Measurements from ENCODE around the gene TIMM44.
A peak's percentile ranks its signal among the peaks of the same experiment; 100 is the strongest.
"Not testable (repeated sequence)": the region's sequence is repeated elsewhere in the genome, so short reads cannot be mapped to it uniquely, and the experiment has no call there.

The TIMM44 gene

GRCh38 chr19:7962644-7963268, 19.3 kb upstream of the TIMM44 start:
- no peak overlapping the region for H3K9ac ChIP-seq (ENCODE audit: low read length)
- no peaks in the 10 kb centered on the region for H3K4me1 ChIP-seq (ENCODE audit: control insufficient read depth, insufficient read depth, low read length)
- no peak overlapping the region for H3K4me3 ChIP-seq (ENCODE audit: low read length)
- DNase-seq (ENCODE audit: low read depth) = no peak
- no peaks in the 10 kb centered on the region for H3K9me3 ChIP-seq (ENCODE audit: control insufficient read depth, low read length)
- no peaks in the 10 kb centered on the region for H3K27me3 ChIP-seq (replicated peaks; ENCODE audit: control insufficient read depth, insufficient read depth, low read length)
- H3K36me3 ChIP-seq (ENCODE audit: control insufficient read depth, insufficient read depth, low read length, severe bottlenecking) = peaks cover 70% of the 10 kb centered on the region

DNA sequence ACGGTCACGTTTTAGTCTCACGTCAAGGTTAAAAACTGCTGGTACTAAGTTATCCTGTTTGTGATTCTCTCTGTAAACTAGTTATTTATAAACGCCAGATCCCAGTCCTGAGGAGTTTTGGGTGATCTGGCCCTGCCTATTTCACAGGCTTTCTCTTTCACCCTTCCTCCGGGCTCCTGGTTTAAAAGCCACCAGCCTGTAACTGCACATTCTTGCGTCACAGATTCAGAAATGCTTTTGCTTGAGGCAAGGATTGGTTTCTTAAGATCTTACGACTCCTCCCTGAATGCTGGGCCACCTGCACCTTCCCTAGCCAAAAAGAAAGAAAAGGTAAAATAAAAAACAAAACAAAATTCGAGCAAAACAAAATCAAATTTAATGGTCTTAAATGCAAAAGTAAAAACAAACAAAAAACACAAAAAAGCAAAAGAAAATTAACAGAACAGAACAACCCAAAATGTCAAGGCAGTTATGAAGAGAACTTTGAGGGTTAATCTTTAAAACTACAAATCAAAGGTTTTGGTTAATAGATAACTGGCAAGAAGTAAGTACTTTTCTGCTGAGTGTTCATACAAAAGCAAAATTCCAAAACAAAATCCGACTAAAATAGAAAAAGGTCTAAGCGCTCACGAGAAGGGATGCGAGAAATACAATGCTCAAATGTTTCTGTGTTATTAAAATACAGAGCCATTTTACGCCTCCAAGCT, 18.6 kb upstream of the TIMM44 start:
- H3K4me1 ChIP-seq (ENCODE audit: control insufficient read depth, insufficient read depth, low read length) = no peaks in the 10 kb centered on the region
- no peak overlapping the region for H3K9ac ChIP-seq (ENCODE audit: low read length)
- H3K9me3 ChIP-seq (ENCODE audit: control insufficient read depth, low read length) = no peaks in the 10 kb centered on the region
- H3K27me3 ChIP-seq (replicated peaks; ENCODE audit: control insufficient read depth, insufficient read depth, low read length) = no peaks in the 10 kb centered on the region
- no peak overlapping the region for H3K4me3 ChIP-seq (ENCODE audit: low read length)
- peaks cover 64% of the 10 kb centered on the region for H3K36me3 ChIP-seq (ENCODE audit: control insufficient read depth, insufficient read depth, low read length, severe bottlenecking)
- no peak for DNase-seq (ENCODE audit: low read depth)

DNA sequence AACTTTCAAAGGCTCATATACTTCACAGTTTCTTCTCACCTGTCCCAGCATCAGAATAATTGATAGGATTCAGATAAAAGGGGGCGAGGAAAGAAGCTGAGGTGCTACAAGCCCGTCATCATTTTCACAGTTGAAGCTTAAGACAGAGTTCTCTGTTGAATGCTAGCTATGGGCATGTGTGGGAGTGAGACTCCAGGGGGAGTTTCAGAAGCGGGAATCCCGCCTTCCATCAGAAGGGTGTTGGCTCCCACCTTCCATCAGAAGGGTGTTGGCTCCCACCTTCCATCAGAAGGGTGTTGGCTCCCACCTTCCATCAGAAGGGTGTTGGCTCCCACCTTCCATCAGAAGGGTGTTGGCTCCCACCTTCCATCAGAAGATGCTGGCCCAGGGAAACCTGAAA, 17.6 kb upstream of the TIMM44 start:
- not testable (repeated sequence) for DNase-seq (ENCODE audit: low read depth); H3K4me1 ChIP-seq (ENCODE audit: control insufficient read depth, insufficient read depth, low read length); H3K4me3 ChIP-seq (ENCODE audit: low read length); H3K27me3 ChIP-seq (replicated peaks; ENCODE audit: control insufficient read depth, insufficient read depth, low read length); H3K9ac ChIP-seq (ENCODE audit: low read length); H3K9me3 ChIP-seq (ENCODE audit: control insufficient read depth, low read length)
- peaks cover 56% of the 10 kb centered on the region for H3K36me3 ChIP-seq (ENCODE audit: control insufficient read depth, insufficient read depth, low read length, severe bottlenecking)

DNA sequence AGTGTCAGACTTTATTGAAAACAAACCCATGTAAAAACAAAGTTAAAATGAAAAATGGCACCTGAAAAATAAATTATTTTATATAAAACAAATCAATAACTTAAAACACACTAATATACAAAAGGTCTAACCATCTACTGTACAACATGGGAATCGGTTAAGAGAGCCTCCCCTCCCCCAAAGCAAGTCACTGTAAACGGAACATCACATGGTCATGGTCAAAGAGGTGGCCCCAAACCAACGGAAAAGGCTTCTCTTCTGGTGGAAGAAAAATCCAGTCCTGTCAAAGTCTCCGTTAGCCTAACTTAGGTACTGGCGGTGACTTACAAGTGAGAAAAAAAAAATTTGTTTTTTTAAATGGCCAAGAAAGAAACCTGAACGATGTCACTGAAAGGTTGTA, 15.7 kb upstream of the TIMM44 start:
- Histone ChIP-seq H3K27me3 (replicated peaks; ENCODE audit: control insufficient read depth, insufficient read depth, low read length) (no peaks in the 10 kb centered on the region), H3K36me3 (ENCODE audit: control insufficient read depth, insufficient read depth, low read length, severe bottlenecking) (peaks cover 40% of the 10 kb centered on the region)
- DNase-seq (ENCODE audit: low read depth) = no peak

GRCh38 chr19:7955696-7956095, 12.2 kb upstream of the TIMM44 start:
- DNase-seq (ENCODE audit: low read depth) = no peak
- no peaks in the 10 kb centered on the region for H3K27me3 ChIP-seq (replicated peaks; ENCODE audit: control insufficient read depth, insufficient read depth, low read length)
- H3K9ac ChIP-seq (ENCODE audit: low read length) = no peak overlapping the region
- no peak overlapping the region for H3K4me3 ChIP-seq (ENCODE audit: low read length)
- H3K4me1 ChIP-seq (ENCODE audit: control insufficient read depth, insufficient read depth, low read length) = peaks cover 3% of the 10 kb centered on the region
- peaks cover 9% of the 10 kb centered on the region for H3K36me3 ChIP-seq (ENCODE audit: control insufficient read depth, insufficient read depth, low read length, severe bottlenecking)
- no peaks in the 10 kb centered on the region for H3K9me3 ChIP-seq (ENCODE audit: control insufficient read depth, low read length)

More for the DNA sequence above, 15.7 kb upstream of the TIMM44 start:
- Histone ChIP-seq H3K4me3 (ENCODE audit: low read length) (no peak overlapping the region), H3K9me3 (ENCODE audit: control insufficient read depth, low read length) (no peaks in the 10 kb centered on the region), H3K9ac (ENCODE audit: low read length) (no peak overlapping the region), H3K4me1 (ENCODE audit: control insufficient read depth, insufficient read depth, low read length) (no peaks in the 10 kb centered on the region)

DNA sequence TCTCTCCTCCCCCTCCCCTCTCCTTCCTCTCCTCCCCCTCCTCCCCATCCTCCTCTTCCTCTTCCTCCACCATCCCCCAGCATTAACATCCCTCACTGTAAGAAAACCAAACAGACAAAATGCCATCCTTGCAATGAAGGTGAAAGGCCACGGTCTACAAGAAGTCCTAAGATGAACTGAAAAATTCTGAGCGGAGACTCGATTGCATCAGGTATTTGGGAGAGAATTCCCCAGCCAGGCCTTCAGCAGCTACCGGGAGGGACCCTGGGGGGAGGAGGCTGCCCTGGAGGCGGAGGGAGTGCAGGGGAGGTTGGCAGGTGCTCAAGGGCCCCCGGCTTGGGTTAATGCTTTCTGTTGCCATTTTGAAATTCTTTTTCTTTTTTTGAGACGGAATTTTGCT, 10.1 kb upstream of the TIMM44 start:
- Histone ChIP-seq H3K4me3 (ENCODE audit: low read length) (no peak overlapping the region), H3K4me1 (ENCODE audit: control insufficient read depth, insufficient read depth, low read length) (peaks cover 3% of the 10 kb centered on the region), H3K9me3 (ENCODE audit: control insufficient read depth, low read length) (no peaks in the 10 kb centered on the region), H3K27me3 (replicated peaks; ENCODE audit: control insufficient read depth, insufficient read depth, low read length) (no peaks in the 10 kb centered on the region), H3K36me3 (ENCODE audit: control insufficient read depth, insufficient read depth, low read length, severe bottlenecking) (peaks cover 5% of the 10 kb centered on the region), H3K9ac (ENCODE audit: low read length) (no peak overlapping the region)
- DNase-seq (ENCODE audit: low read depth) = no peak

DNA sequence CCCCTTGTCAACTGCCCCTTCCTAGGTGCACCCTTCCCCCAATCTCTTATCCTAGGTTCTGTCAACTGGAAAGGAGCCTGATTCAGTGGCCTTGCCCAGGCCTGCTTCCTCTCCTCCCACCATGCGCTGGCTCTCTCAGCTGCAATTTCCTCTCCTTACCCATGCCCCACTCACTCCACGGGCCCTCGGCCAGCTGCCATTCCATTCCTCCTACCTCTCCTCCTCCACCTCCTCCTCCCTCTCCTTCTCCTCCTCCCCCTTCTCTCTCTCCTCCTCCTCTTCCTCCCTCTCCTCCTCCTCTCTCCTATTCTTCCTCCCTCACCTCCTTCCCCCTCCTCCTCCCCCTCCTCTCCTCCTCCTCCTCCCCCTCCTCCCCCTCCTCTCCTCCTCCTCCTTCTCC, 9.6 kb upstream of the TIMM44 start:
- no peak overlapping the region for H3K9ac ChIP-seq (ENCODE audit: low read length)
- no peak overlapping the region for H3K4me3 ChIP-seq (ENCODE audit: low read length)
- peak; percentile 17 for DNase-seq (ENCODE audit: low read depth)
- H3K4me1 ChIP-seq (ENCODE audit: control insufficient read depth, insufficient read depth, low read length) = peaks cover 3% of the 10 kb centered on the region
- H3K27me3 ChIP-seq (replicated peaks; ENCODE audit: control insufficient read depth, insufficient read depth, low read length) = no peaks in the 10 kb centered on the region
- H3K36me3 ChIP-seq (ENCODE audit: control insufficient read depth, insufficient read depth, low read length, severe bottlenecking) = peaks cover 5% of the 10 kb centered on the region
- no peaks in the 10 kb centered on the region for H3K9me3 ChIP-seq (ENCODE audit: control insufficient read depth, low read length)

DNA sequence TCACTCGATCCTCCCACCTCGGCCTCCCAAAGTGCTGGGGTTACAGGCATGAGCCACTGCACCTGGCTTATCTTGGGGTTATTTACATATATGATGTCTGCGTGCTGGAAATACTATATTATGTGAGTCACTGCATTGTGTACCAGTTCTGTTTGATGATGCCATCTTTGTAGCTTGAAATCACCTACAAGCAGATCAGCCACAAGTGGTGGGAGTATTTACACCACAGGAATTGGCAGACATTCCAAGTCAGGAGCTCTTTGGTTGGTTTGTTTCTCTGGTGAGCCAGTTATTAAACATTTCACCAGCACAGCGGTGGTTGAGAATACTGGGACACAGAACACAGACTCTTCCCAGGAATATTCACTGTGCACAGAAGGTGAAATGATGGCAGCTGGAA, 4.5 kb upstream of the TIMM44 start:
- Histone ChIP-seq H3K4me3 (ENCODE audit: low read length) (no peak overlapping the region), H3K9me3 (ENCODE audit: control insufficient read depth, low read length) (no peaks in the 10 kb centered on the region), H3K27me3 (replicated peaks; ENCODE audit: control insufficient read depth, insufficient read depth, low read length) (no peaks in the 10 kb centered on the region), H3K36me3 (ENCODE audit: control insufficient read depth, insufficient read depth, low read length, severe bottlenecking) (no peaks in the 10 kb centered on the region), H3K4me1 (ENCODE audit: control insufficient read depth, insufficient read depth, low read length) (peaks cover 2% of the 10 kb centered on the region), H3K9ac (ENCODE audit: low read length) (no peak overlapping the region)
- DNase-seq (ENCODE audit: low read depth) = no peak

GRCh38 chr19:7944177-7944761, 803 bp upstream of the TIMM44 start:
- Histone ChIP-seq H3K4me3 (ENCODE audit: low read length) (peak overlapping the region; percentile 90), H3K27me3 (replicated peaks; ENCODE audit: control insufficient read depth, insufficient read depth, low read length) (no peaks in the 10 kb centered on the region), H3K4me1 (ENCODE audit: control insufficient read depth, insufficient read depth, low read length) (peaks cover 5% of the 10 kb centered on the region), H3K9ac (ENCODE audit: low read length) (peak overlapping the region; percentile 75), H3K9me3 (ENCODE audit: control insufficient read depth, low read length) (no peaks in the 10 kb centered on the region), H3K36me3 (ENCODE audit: control insufficient read depth, insufficient read depth, low read length, severe bottlenecking) (peaks cover 16% of the 10 kb centered on the region)
- peak; percentile 98 for DNase-seq (ENCODE audit: low read depth)

DNA sequence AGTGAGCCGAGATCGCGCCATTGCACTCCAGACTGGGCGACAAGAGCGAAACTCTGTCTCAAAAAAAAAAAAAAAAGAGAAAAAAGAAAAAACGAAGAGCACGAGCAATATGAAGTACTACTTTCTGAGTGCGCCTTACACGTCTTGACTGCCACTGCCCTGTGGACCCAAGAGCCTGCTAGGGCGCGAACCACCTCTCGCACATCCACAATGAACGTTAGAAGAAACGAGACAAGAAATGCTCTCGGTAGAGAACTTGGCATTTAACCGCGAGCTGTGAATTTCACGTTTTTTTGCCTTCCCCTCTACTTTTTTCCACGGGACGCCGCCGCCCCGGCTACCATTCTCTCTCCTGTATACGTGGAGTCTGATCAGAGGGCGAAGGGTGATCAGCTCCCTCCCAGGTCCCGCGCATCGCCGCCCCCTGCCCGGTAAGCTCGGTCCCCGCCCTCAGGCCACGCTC, 454 bp downstream of the TIMM44 start:
- Histone ChIP-seq H3K4me1 (ENCODE audit: control insufficient read depth, insufficient read depth, low read length) (peaks cover 5% of the 10 kb centered on the region), H3K9me3 (ENCODE audit: control insufficient read depth, low read length) (no peaks in the 10 kb centered on the region), H3K27me3 (replicated peaks; ENCODE audit: control insufficient read depth, insufficient read depth, low read length) (no peaks in the 10 kb centered on the region), H3K36me3 (ENCODE audit: control insufficient read depth, insufficient read depth, low read length, severe bottlenecking) (peaks cover 28% of the 10 kb centered on the region), H3K9ac (ENCODE audit: low read length) (peak overlapping the region; percentile 99), H3K4me3 (ENCODE audit: low read length) (peak overlapping the region; percentile 90)
- DNase-seq (ENCODE audit: low read depth) = peak; percentile 34

- DNase-seq (ENCODE audit: low read depth) = no peak
- no peaks in the 10 kb centered on the region for H3K9me3 ChIP-seq (ENCODE audit: control insufficient read depth, low read length)
- peak overlapping the region; percentile 99 for H3K9ac ChIP-seq (ENCODE audit: low read length)
- peak overlapping the region; percentile 90 for H3K4me3 ChIP-seq (ENCODE audit: low read length)
- no peaks in the 10 kb centered on the region for H3K27me3 ChIP-seq (replicated peaks; ENCODE audit: control insufficient read depth, insufficient read depth, low read length)
- peaks cover 5% of the 10 kb centered on the region for H3K4me1 ChIP-seq (ENCODE audit: control insufficient read depth, insufficient read depth, low read length)
- peaks cover 37% of the 10 kb centered on the region for H3K36me3 ChIP-seq (ENCODE audit: control insufficient read depth, insufficient read depth, low read length, severe bottlenecking)
Measured at GRCh38 chr19:7941895-7942596, 1.4 kb downstream of the TIMM44 start.
